Caco-2 (cell line): ENCODE results near the gene TMEM17. TPM values are rescaled to one million over a fixed set of nuclear protein-coding genes. Genes with fewer than 3 reads are reported as not detected.
A peak's percentile ranks its signal among the peaks of the same experiment; 100 is the strongest.

Experiments used
- Bru-seq: library from RNA; stranded (reverse); fragments of 400-500 nt; gene quantifications from one replicate; lab custom pipeline; 2021; lab: Mats Ljungman, UMichigan
- BruChase-seq, 2 experiments: library from RNA; stranded (reverse); fragments of 400-500 nt; gene quantifications; one replicate each; lab custom pipeline; 2021; lab: Mats Ljungman, UMichigan
- BruUV-seq: library from RNA; stranded (reverse); fragments of 400-500 nt; replicated peaks from 2 replicates; lab custom pipeline; 2021; lab: Mats Ljungman, UMichigan
- CTCF ChIA-PET: fragments of 300-600 bp; sonication (Branson Sonifier 250); formaldehyde crosslinking; loops from one replicate; lab custom pipeline; 2022; ENCODE audit warnings: antibody characterized with exemption; lab: Charles Lee
- POLR2A ChIA-PET: fragments of 300-600 bp; sonication (Branson Sonifier 250); formaldehyde crosslinking; loops from one replicate; lab custom pipeline; 2022; ENCODE audit warnings: antibody characterized with exemption; lab: Charles Lee
- DNase-seq, 2 experiments: peaks; one replicate each; pipeline versions ENCODE4 v3.0.0 to v3.0.0-alpha.2; 2020 to 2022
- H3K27me3 ChIP-seq: replicated peaks from 2 replicates; pipeline ENCODE4 v1.6.0; 2011; ENCODE audit warnings: low read length; ENCODE audit not compliant: control insufficient read depth, insufficient read depth
- H3K36me3 ChIP-seq: 2 replicates; pipeline ENCODE4 v1.5.1; 2011; ENCODE audit warnings: low read length; ENCODE audit not compliant: control insufficient read depth, insufficient read depth
- H3K4me1 ChIP-seq: fragments of 250-450 bp; sonication (Bioruptor Pico); 2 replicates; pipeline ENCODE4 v1.5.1; 2020; ENCODE audit warnings: mild to moderate bottlenecking
- H3K4me3 ChIP-seq: 2 replicates; pipeline ENCODE4 v1.5.1; 2011; ENCODE audit warnings: low read depth, mild to moderate bottlenecking, control low read depth, low read length
- H3K9me3 ChIP-seq: fragments of 250-450 bp; sonication (Bioruptor Pico); 2 replicates; pipeline ENCODE4 v1.5.1; 2020; ENCODE audit warnings: mild to moderate bottlenecking, moderate library complexity
- H3K27ac Mint-ChIP-seq: one replicate; pipeline ENCODE4 v1.8.0; 2022; ENCODE audit warnings: mixed read lengths; ENCODE audit not compliant: unreplicated experiment
- H3K27me3 Mint-ChIP-seq: one replicate; pipeline ENCODE4 v1.8.0; 2022; ENCODE audit warnings: mixed read lengths; ENCODE audit not compliant: insufficient read depth, unreplicated experiment
- H3K36me3 Mint-ChIP-seq: one replicate; pipeline ENCODE4 v1.8.0; 2022; ENCODE audit warnings: mild to moderate bottlenecking, mixed read lengths; ENCODE audit not compliant: insufficient read depth, unreplicated experiment
- H3K4me1 Mint-ChIP-seq: one replicate; pipeline ENCODE4 v1.8.0; 2022; ENCODE audit warnings: low read depth, mixed read lengths; ENCODE audit not compliant: unreplicated experiment
- H3K4me3 Mint-ChIP-seq: one replicate; pipeline ENCODE4 v1.8.0; 2022; ENCODE audit warnings: mild to moderate bottlenecking, moderate library complexity, mixed read lengths; ENCODE audit not compliant: unreplicated experiment
- H3K9me3 Mint-ChIP-seq: one replicate; pipeline ENCODE4 v1.8.0; 2022; ENCODE audit warnings: mixed read lengths; ENCODE audit not compliant: unreplicated experiment
- intact Hi-C: fragments of 100-400 bp; cut with micrococcal nuclease; formaldehyde crosslinking; loops from one replicate; pipeline ENCODE4 v1.10.0; 2022; ENCODE audit not compliant: unreplicated experiment
- long read RNA-seq: library from polyadenylated mRNA; stranded (forward); transcript quantifications from one replicate; pipeline ENCODE4 v2.0.0, GENCODE V29; 2022
- total RNA-seq: library from RNA; stranded (reverse); gene quantifications from 2 replicates; pipeline ENCODE4 v1.2.3, GENCODE V29; 2022
- TF ChIP-seq, protein P1 (sequence below), 2 experiments: fragments of 200-600 bp in 1 of 2; IDR thresholded peaks; 1 replicate in 1 of 2; 2 replicates in 1 of 2; pipeline versions ENCODE4 v1.5.1 to v1.8.0; 2011 to 2022; ENCODE audit warnings: antibody characterized with exemption in 1 of 2, control low read depth in 1 of 2, inconsistent platforms in 1 of 2, low read depth in 1 of 2, low read length in 1 of 2, mild to moderate bottlenecking in 1 of 2, moderate library complexity in 1 of 2; ENCODE audit not compliant: insufficient read depth in 1 of 2, severe bottlenecking in 1 of 2, unreplicated experiment in 1 of 2

The TMEM17 gene, protein sequence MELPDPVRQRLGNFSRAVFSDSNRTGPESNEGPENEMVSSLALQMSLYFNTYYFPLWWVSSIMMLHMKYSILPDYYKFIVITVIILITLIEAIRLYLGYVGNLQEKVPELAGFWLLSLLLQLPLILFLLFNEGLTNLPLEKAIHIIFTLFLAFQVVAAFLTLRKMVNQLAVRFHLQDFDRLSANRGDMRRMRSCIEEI
- total RNA-seq = 2.6 and 3.3 TPM in 2 replicates
- percentile 59 among the genes with signal in this experiment for Bru-seq, nascent RNA
- BruChase-seq, experiment 1, labeled RNA remaining after a 2-hour chase = percentile 55 among the genes with signal in this experiment
- percentile 61 among the genes with signal in this experiment for BruChase-seq, experiment 2, labeled RNA remaining after a 6-hour chase
- long read RNA-seq, transcript TMEM17-201 (4 exons, 1,797 nt) = major isoform, 11 of 12 reads
- long read RNA-seq, partial matches to known transcripts = 0 of 12 reads
- long read RNA-seq, other reads (novel, unspliced or antisense) = 1 of 12 reads

DNA sequence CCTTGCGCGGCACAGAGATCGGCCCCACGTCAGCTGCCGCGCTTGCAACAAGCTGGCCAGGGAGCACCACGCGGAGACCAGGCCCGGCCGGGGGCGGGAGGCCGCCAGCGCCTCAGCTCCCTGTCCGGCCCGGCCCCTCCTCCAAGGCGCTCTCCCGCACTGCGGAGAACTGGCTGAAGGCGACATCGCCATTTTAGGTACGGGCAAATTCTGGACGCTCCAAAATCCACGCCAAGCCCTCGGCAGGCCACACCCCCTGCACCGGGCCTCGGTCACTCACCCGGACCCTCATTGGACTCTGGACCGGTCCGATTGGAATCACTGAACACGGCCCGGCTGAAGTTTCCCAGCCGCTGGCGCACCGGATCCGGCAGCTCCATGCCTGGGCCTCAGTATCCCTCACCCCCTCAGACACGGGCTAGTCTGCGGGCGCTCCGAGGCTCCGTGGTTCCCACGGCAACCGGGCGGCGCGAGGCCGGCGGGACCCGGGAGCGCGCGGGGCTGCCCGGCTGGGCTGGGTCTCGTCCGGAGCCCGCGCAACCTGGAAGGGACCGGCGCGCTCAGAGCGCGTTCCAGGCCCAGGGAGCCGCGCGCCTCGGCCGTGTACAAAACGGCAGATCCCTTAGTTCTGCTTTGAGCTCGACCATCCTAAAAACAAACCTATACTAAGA, at the start of gene TMEM17:
TMEM17 (minus strand) TSS at position 446 of the 671 bp plus-strand sequence; CDS start at position 380, 66 bp downstream.
- Histone ChIP-seq H3K36me3 (no peaks in the 10 kb centered on the region; the same call in 1 of the 2 replicates), H3K27me3 (no peaks in the 10 kb centered on the region), H3K4me1 (no peaks in the 10 kb centered on the region), H3K4me3 (peak within 1 kb of the TSS; percentile 51), H3K9me3 (no peaks in the 10 kb centered on the region)
- intact Hi-C loops = loop anchor here (1.0 to 5.0 kb wide), 7 partner anchors 19 to 199 kb away; partner anchors contain the start of gene EHBP1
- POLR2A ChIA-PET = interaction anchor here (0.9 to 1.7 kb wide), 5 partner anchors 10 to 199 kb away, joined by 3 to 17 read pairs (median 9); partner anchors contain the start of gene EHBP1
- TF ChIP-seq, protein P1, sequence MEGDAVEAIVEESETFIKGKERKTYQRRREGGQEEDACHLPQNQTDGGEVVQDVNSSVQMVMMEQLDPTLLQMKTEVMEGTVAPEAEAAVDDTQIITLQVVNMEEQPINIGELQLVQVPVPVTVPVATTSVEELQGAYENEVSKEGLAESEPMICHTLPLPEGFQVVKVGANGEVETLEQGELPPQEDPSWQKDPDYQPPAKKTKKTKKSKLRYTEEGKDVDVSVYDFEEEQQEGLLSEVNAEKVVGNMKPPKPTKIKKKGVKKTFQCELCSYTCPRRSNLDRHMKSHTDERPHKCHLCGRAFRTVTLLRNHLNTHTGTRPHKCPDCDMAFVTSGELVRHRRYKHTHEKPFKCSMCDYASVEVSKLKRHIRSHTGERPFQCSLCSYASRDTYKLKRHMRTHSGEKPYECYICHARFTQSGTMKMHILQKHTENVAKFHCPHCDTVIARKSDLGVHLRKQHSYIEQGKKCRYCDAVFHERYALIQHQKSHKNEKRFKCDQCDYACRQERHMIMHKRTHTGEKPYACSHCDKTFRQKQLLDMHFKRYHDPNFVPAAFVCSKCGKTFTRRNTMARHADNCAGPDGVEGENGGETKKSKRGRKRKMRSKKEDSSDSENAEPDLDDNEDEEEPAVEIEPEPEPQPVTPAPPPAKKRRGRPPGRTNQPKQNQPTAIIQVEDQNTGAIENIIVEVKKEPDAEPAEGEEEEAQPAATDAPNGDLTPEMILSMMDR (IDR thresholded peaks at IDR 0.05; ENCODE audit: insufficient read depth in 1 of 2, low read depth in 1 of 2, low read length in 1 of 2, severe bottlenecking in 1 of 2, unreplicated experiment in 1 of 2) = no peak
- H3K4me1 Mint-ChIP-seq = peaks cover 15% of the 10 kb centered on the region
- no peaks in the 10 kb centered on the region for H3K9me3 Mint-ChIP-seq
- no peaks in the 10 kb centered on the region for H3K27me3 Mint-ChIP-seq
- DNase-seq = peak; percentile 95 to 98
- H3K36me3 Mint-ChIP-seq = peaks cover 8% of the 10 kb centered on the region
- H3K27ac Mint-ChIP-seq = peak within 1 kb of the TSS; percentile 87
- BruUV-seq = no TSS peak
- peak within 1 kb of the TSS; percentile 83 for H3K4me3 Mint-ChIP-seq
- CTCF ChIA-PET = interaction anchor here (0.5 to 1.4 kb wide), 3 partner anchors 26 to 136 kb away, joined by 3 to 4 read pairs (median 4); no protein-coding TSS in a partner anchor

DNA sequence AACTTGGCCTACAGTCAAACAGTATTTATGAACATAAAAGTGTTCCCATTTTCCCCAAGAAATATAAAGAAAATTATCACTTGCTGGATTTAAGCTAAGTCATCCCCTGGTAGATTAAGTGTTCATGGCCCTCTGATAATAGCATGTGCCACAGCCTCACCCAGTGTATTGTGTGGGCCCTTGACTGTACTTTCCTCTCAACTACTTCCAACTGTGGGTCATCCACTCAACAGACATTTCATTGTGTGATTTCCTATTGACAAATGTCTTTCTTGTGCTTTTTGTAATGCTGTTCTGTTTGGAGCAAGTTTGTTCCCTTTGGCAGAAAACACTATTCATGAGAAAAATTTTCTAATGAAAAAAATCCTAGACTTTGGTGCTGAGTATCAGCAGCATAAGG, 48.4 kb upstream of the TMEM17 start:
- BruUV-seq = no TSS peak
- H3K9me3 ChIP-seq = peaks cover 5% of the 10 kb centered on the region; the same call in 1 of the 2 replicates
- DNase-seq = no peak
- H3K4me1 ChIP-seq = no peaks in the 10 kb centered on the region
- H3K27ac Mint-ChIP-seq = no peak overlapping the region
- CTCF ChIA-PET = no interaction called here
- H3K27me3 Mint-ChIP-seq = no peaks in the 10 kb centered on the region
- H3K4me3 ChIP-seq = no peak overlapping the region
- POLR2A ChIA-PET = no interaction called here
- TF ChIP-seq, protein P1 (IDR thresholded peaks at IDR 0.05; ENCODE audit: insufficient read depth in 1 of 2, low read depth in 1 of 2, low read length in 1 of 2, severe bottlenecking in 1 of 2, unreplicated experiment in 1 of 2) = no peak
- intact Hi-C loops = no loop called here
- H3K36me3 ChIP-seq = no peaks in the 10 kb centered on the region
- peaks cover 5% of the 10 kb centered on the region for H3K36me3 Mint-ChIP-seq
- H3K9me3 Mint-ChIP-seq = peaks cover 10% of the 10 kb centered on the region
- no peak overlapping the region for H3K4me3 Mint-ChIP-seq
- no peaks in the 10 kb centered on the region for H3K27me3 ChIP-seq
- H3K4me1 Mint-ChIP-seq = no peaks in the 10 kb centered on the region

DNA sequence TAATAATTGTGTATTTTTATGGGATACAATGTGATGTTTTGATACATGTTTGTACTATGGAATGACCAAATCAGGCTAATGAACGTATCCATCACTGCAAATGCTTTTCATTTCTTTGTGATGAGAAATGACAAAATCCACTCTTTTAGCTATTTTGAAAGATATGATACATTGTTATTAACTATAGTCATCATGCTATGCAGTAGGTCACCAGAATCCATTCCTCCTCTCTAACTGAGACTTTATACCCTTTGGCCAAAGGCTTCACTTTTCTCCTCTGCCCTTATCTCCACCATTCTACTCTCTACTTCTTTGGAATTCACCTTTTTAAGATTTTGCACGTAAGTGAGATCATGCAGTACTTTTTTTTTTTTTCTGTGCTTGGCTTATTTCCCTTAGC, 44.5 kb upstream of the TMEM17 start:
- Histone ChIP-seq H3K9me3 (no peaks in the 10 kb centered on the region), H3K36me3 (no peaks in the 10 kb centered on the region), H3K4me3 (no peak overlapping the region), H3K4me1 (peaks cover 4% of the 10 kb centered on the region), H3K27me3 (no peaks in the 10 kb centered on the region)
- POLR2A ChIA-PET = no interaction called here
- intact Hi-C loops = no loop called here
- Mint-ChIP-seq H3K27me3 (no peaks in the 10 kb centered on the region), H3K4me3 (no peak overlapping the region), H3K27ac (no peak overlapping the region), H3K9me3 (no peaks in the 10 kb centered on the region), H3K4me1 (no peaks in the 10 kb centered on the region), H3K36me3 (no peaks in the 10 kb centered on the region)
- no TSS peak for BruUV-seq
- CTCF ChIA-PET = no interaction called here
- TF ChIP-seq, protein P1 (IDR thresholded peaks at IDR 0.05; ENCODE audit: insufficient read depth in 1 of 2, low read depth in 1 of 2, low read length in 1 of 2, severe bottlenecking in 1 of 2, unreplicated experiment in 1 of 2) = no peak
- no peak for DNase-seq
